Esophagus squamous epithelium (tissue), 4 donors: ENCODE results near the gene LBHD2.

Experiments used
- CTCF ChIP-seq, 6 experiments: fragments of 450-650 bp in 4 of 6; fragments of 200-600 bp in 2 of 6; sonication (generic) in 2 of 6; IDR thresholded peaks; one replicate each; pipeline ENCODE4 v1.5.1; 2016 to 2019; ENCODE audit warnings: antibody characterized with exemption in 6 of 6, mild to moderate bottlenecking in 4 of 6, moderate library complexity in 4 of 6
- POLR2A ChIP-seq, 4 donors: fragments of 450-650 bp; IDR thresholded peaks; one replicate each; pipeline ENCODE4 v1.6.1; 2017; ENCODE audit warnings: antibody characterized with exemption in 4 of 4, mild to moderate bottlenecking in 4 of 4, moderate library complexity in 3 of 4

GRCh38 chr14:103089386-103090335, 5.7 kb downstream of the LBHD2 start:
- TF ChIP-seq CTCF (IDR thresholded peaks at IDR 0.05) (no peak), POLR2A (IDR thresholded peaks at IDR 0.05) (no peak)
